GM18519 (cell line): ENCODE data around the gene NR2E1.

Experiments
- ATAC-seq: cut with Tn5 transposase; IDR thresholded peaks from one replicate; pipeline ENCODE4 v1.9.1; 2021; ENCODE audit warnings: mild to moderate bottlenecking, moderate library complexity; ENCODE audit not compliant: unreplicated experiment, low FRiP score

Gene NR2E1

DNA sequence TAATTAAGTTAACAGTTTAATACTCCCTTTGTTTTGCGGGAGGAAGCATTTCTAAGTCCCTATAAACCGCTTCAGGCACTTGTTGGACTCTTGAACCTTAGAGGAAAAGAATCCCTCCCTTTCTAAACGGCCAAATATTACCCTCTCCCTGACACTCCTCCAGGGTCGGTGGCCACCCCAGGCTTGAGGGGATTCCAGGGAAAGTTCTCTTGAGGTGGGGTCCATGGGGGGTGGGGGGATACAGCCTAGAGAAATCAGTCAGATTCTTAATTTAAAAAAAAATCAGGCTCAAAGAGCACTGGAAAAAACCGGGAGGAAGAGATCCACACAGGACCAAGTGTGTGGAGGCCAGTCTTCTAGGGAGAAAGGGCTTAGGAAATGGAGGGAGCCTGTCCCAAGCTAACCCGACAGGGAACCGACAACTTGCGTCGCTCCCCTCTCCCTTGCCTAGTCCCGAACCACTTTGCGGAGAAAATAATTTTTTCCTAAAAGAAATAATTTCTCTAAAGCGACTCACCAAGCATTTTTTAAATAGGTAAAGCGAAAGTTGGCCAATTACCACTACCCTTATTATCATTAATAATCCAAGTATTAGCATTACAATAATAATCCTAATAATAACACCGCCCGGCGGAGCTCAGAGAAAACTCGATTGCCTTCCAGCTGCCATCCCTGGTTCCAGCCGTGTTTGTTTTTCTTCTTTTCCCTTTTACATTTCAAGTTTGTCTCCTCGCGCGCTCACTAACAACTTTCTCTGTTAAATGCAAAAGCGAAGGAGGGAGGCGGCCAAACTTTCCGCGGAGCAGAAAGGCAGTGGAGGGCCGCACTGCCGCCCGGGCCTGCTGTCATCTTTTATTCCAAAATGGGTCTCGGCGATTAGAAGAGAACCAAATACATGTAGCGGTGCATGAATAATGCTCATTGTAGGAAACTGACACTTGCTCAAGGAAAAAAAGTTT lies 4.8 kb downstream of the NR2E1 start:
- ATAC-seq, result no peak

DNA sequence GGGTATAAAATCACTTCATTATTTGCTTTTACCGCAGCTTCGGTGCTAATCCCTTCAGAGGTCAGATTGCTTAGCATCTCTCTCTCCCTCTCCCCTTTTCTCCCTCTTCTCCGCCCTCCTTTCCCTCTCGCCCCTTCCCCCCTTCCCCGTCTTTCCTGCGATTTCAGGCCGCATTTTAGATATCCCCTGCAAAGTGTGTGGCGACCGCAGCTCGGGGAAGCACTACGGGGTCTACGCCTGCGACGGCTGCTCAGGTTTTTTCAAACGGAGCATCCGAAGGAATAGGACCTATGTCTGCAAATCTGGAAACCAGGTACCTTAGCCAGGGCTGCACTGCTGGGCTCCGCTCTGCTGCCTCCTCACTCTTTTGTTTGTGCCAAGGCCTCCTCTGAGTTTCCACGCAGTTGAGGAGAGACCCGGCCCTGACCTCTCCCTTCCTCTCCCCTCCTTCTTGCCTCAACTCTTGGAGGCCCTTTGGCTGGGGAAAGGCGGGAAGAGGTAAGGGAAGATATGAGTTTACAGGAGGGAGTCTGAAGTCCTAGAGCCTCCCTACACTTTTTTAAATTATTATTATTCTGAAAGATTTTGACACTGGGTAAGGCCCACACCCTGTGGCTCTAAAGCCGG lies 5.6 kb downstream of the NR2E1 start:
- no peak for ATAC-seq

GRCh38 chr6:108171918-108172516 lies 6.2 kb downstream of the NR2E1 start:
- ATAC-seq, result no peak

- ATAC-seq, result no peak
Observed at GRCh38 chr6:108174371-108175175, 8.8 kb downstream of the NR2E1 start.

DNA sequence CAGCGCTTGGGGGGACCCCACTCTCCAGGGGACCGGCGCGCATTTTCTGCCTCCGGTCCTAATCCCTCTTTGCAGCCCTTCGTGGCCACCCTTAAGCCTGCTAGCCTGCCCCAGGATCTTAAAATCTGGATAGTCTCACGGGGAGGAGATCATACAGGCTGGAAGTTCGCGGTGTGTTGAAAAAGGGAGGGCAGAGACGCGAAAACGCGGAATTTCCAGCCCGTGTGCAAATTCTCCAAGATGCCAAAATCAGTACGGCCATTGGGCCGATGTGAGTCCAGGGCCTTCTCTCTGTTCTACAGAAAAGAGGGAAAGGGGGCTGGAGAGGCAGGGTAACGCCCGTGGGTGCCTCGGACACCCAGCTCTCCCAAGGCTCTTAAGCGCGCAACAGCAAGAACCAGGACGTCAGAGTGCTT lies 9.4 kb downstream of the NR2E1 start:
- ATAC-seq, result no peak

GRCh38 chr6:108175592-108176279 lies 9.9 kb downstream of the NR2E1 start:
- ATAC-seq, result no peak

- no peak for ATAC-seq
Observed at GRCh38 chr6:108176281-108177089, 10.7 kb downstream of the NR2E1 start.

GRCh38 chr6:108179741-108180140 lies 13.9 kb downstream of the NR2E1 start:
- no peak for ATAC-seq

DNA sequence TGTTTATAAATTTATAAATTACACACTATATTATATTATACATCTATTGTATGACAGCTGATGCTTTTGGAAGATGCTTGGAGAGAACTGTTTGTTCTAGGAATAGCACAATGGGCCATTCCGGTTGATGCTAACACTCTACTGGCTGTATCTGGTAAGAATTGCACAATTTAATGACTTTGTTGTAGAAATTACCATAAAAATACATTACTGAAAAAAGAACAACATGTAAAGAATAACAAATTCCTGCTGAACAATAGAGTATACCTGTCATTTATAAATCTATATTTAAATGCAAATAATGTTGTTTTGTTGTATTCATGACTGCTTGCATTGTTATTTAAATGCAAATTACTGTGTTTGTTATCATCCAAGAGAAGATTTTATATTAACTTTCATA lies 14.4 kb downstream of the NR2E1 start:
- no peak for ATAC-seq

DNA sequence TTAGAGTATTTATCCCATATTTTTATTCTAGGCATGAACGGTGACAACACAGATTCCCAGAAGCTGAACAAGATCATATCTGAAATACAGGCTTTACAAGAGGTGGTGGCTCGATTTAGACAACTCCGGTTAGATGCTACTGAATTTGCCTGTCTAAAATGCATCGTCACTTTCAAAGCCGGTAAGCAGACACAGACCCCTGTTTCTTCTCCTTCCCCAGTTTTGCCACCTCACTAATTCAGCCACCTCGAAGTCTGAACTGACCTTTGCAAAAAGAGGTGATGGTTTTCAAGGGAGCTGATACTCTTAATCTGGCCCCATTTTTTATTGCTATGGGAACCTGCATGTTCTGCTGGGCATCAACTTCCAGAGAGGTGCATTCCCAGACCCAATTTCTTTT lies 15.0 kb downstream of the NR2E1 start:
- no peak for ATAC-seq

DNA sequence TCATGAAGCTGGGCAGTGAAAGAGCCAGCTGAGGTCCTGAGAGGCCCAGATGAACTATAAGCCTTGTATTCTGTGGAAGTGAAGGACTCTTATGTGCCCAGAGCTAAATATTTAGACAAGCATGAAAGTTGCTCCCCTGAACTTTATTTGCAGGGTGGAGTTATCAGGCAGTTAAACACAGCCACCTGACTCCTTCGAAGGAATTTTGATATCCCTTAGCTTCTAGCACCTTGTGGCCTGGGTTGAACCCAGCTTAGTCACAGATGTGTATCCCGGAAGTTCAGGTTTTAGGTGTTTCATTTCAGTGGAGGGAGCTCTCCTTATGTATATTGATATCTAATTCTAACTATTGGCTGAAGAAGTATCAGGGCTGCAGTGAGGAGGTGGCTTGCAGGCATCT lies 20.4 kb downstream of the NR2E1 start:
- no peak for ATAC-seq

- no peak for ATAC-seq
Observed at GRCh38 chr6:108187519-108187918, 21.7 kb downstream of the NR2E1 start.

- ATAC-seq, result no peak
Observed at GRCh38 chr6:108193131-108193530, 27.3 kb downstream of the NR2E1 start.

DNA sequence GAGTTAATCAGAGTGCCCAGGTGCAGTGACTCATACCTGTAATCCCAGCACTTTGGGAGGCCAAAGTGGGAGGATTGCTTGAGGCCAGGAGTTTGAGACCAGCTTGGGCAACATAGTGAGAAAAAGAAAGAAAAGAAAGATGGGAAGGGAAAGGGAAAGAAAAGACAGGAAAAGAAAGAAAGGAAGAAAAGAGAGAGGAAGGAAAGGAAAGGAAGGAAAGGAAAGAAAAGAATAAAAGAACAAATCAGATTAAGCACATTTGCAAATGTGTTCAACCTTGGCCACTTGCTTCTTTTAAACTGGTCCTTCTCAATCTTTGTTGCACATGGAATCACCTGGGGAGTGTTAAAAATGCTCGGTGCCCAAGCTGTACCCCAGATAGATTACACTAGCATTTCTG lies 28.0 kb downstream of the NR2E1 start:
- no peak for ATAC-seq

- ATAC-seq, result no peak
Observed at GRCh38 chr6:108194503-108194902, 28.7 kb downstream of the NR2E1 start.

- ATAC-seq, result no peak
Observed at GRCh38 chr6:108195209-108195608, 29.4 kb downstream of the NR2E1 start.

- ATAC-seq, result no peak
Observed at GRCh38 chr6:108198761-108199498, 33.1 kb downstream of the NR2E1 start.

DNA sequence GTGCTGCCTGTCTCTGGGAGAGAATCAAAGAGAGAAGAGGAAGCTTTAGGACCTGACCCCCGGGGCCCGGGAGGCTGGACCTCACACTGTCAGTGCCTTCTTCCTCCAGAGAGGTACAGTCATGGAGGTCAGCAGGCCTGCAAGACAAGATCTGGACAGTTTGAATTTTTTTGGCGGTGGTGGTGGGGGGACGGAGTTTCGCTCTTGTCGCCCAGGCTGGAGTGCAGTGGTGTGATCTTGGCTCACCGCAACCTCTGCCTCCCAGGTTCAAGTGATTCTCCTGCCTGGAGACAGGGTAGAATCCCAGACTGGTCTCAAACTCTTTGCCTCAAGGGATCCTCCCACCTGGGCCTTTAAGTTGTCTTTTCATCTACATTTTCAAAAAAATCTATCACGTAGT lies 34.4 kb downstream of the NR2E1 start:
- ATAC-seq, result no peak

DNA sequence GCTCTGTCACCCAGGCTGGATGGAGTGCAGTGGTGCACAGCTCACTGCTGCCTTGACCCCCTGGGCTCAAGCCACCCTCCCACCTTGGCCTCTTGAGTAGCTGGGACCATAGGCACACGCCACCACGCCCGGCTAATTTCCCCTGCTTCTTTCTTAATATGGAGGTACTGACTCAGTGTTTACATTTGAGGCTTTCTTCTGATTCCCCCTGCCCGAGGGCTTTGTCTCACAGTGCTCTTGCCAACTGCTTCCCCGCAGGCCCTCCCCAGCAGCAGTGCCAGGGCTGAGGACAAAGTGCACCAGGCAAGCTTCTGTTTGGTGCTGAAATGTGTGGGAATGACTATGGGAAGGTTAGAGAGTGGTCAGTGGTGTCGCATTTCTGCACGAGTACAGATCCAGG lies 34.8 kb downstream of the NR2E1 start:
- ATAC-seq, result no peak
